ENCODE results near the gene IGBP1.
"Not testable (repeated sequence)": the region's sequence is repeated elsewhere in the genome, so short reads cannot be mapped to it uniquely, and the experiment has no call there.

IGBP1 gene

DNA sequence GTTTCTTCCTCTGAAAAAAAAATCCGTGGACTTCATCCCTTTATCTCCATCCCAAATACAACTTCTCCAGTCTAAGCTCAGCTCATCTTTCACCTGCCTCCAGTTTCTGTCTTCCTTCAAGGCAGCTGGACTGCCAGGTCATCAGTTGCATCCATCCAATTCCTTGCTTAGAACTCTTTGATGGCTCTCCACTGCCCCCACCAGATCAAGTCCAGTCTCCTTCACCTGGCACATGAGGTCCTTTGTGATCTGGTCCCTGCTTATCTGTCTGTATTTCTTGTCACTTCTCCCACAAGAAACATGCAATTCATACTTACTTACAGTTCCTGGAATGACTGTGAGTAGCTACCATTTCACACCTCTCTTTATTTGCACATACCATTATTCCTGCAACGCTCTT lies 37.2 kb upstream of the IGBP1 start:
- TF ChIP-seq, protein P1, sequence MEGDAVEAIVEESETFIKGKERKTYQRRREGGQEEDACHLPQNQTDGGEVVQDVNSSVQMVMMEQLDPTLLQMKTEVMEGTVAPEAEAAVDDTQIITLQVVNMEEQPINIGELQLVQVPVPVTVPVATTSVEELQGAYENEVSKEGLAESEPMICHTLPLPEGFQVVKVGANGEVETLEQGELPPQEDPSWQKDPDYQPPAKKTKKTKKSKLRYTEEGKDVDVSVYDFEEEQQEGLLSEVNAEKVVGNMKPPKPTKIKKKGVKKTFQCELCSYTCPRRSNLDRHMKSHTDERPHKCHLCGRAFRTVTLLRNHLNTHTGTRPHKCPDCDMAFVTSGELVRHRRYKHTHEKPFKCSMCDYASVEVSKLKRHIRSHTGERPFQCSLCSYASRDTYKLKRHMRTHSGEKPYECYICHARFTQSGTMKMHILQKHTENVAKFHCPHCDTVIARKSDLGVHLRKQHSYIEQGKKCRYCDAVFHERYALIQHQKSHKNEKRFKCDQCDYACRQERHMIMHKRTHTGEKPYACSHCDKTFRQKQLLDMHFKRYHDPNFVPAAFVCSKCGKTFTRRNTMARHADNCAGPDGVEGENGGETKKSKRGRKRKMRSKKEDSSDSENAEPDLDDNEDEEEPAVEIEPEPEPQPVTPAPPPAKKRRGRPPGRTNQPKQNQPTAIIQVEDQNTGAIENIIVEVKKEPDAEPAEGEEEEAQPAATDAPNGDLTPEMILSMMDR (IDR thresholded peaks at IDR 0.05; ENCODE audit: borderline replicate concordance, insufficient read depth, low read depth, low read length), result no peak
- H3K4me3 ChIP-seq (ENCODE audit: low read depth, low read length), result no peak overlapping the region

DNA sequence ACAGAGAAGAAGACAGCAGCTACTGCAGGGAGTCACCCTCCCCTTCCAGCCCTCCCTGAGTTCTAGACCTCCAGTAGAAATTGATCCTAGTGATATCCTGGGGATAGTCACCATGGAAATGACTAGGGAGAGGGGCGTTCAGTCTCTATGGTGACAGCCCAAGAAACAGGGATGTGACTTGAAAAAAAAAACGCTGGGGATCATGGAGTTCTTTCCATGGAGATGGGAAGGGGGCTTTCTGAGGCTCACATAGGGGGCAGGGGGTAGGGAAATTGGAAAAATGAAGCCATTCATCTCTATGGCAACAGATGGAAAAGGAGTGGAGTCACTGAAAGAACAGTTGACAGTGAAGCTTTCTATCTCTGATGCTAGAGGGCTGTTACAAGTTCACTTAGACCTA lies 28.0 kb upstream of the IGBP1 start:
- no peak overlapping the region for H3K4me3 ChIP-seq (ENCODE audit: low read depth, low read length)
- TF ChIP-seq, protein P1 (IDR thresholded peaks at IDR 0.05; ENCODE audit: borderline replicate concordance, insufficient read depth, low read depth, low read length), result no peak

DNA sequence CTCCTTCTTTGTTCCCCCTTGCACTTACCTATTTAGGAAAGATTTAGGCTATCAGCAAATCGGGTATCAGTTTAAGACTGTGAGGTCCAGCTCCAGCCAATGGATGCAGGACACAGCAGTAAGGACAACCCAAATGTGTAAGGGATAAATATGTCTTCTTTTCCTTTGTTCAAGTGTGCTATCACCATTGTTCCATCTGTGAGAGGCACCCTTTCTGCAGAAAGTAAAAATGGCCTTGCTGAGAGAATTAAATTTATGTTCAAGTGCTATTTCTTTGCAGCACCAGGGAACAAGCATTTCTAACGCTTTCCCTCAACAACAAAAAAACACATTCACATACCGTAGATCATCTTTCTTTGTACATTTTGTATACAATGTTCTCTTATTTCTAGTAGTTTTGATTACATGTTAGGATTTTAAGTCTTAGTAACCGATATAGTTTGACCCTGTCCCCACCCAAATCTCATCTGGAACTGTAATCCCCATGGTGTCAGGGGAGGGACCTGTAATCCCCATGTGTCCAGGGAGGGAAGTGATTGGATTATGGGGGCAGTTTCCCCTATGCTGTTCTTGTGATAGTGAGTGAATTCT lies 21.7 kb upstream of the IGBP1 start:
- not testable (repeated sequence) for H3K4me3 ChIP-seq (ENCODE audit: low read depth, low read length)

DNA sequence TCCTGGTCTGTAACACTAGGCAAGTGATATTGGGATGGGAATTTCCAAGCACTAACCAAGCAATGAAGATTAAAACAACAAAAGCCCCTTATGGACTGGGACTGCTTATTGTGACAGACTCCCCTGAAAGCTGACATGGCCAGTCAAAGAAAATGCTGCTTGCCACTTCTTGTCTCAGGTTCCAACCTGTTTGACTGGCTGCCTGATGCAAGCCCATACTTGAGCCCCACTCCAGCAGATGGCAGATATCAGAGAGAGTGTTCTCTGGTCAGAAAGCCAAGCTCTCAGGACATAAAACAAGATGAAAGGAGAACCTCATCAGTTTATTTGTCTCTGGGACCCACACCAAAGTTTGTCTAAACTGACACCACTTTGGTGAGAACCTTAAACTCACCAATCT lies 15.5 kb upstream of the IGBP1 start:
- TF ChIP-seq, protein P1 (IDR thresholded peaks at IDR 0.05; ENCODE audit: borderline replicate concordance, insufficient read depth, low read depth, low read length), result no peak
- no peak overlapping the region for H3K4me3 ChIP-seq (ENCODE audit: low read depth, low read length)

DNA sequence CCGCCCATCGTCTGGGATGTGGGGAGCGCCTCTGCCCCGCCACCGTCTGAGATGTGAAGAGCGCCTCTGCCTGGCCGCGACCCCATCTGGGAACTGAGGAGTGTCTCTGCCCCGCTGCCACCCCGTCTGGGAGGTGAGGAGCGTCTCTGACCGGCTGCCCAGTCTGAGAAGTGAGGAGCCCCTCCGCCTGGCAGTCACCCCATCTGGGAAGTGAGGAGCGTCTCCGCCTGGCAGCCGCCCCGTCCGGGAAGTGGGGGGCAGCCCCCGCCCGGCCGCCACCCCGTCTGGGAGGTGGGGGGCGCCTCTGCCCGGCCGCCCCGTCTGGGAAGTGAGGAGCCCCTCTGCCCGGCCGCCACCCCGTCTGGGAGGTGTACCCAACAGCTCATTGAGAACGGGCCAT lies 10.2 kb upstream of the IGBP1 start:
- H3K4me3 ChIP-seq (ENCODE audit: low read depth, low read length), result not testable (repeated sequence)

DNA sequence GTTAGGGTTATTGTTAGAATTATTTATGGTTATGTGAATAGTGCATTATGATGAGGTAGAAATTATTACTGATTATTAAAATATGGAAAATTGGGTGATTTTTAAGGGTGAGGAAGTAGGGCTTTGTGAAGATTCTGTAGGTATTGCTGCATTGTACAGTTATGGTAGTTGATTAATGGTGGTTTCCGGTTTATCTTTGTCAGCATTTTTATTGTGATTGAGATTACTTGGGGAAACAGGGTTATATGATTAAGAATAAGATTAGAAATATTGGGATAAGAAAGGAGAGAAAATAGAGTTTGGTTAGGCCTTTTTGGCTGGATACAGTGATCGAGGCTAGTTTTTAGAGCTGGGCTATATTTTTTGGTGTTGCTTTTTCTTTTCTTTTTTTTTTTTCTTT lies 8.6 kb upstream of the IGBP1 start:
- TF ChIP-seq, protein P1 (IDR thresholded peaks at IDR 0.05; ENCODE audit: borderline replicate concordance, insufficient read depth, low read depth, low read length), result no peak

DNA sequence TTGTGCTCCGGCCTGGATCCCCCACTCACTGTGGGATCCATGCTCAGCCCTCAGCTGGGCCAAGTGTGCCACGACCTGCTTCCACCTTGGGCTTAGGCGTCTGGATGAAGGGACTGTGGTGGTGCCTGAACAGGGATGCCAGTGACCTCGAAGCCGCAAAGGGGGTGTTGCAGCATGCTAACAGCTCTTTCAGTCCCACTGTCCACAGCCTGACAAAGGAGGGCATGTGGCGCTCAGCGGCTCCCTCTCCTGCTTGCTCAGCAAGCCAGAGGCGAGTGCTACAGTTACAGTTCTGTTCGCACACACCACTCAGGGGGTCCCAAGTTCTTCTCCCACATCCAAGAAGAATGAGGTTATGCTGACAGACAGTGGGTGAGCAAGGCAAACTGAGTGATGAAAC lies 5.2 kb upstream of the IGBP1 start:
- TF ChIP-seq, protein P1 (IDR thresholded peaks at IDR 0.05; ENCODE audit: borderline replicate concordance, insufficient read depth, low read depth, low read length), result no peak
- H3K4me3 ChIP-seq (ENCODE audit: low read depth, low read length), result no peak overlapping the region

More for the DNA sequence above, 8.6 kb upstream of the IGBP1 start:
- no peak overlapping the region for H3K4me3 ChIP-seq (ENCODE audit: low read depth, low read length)

DNA sequence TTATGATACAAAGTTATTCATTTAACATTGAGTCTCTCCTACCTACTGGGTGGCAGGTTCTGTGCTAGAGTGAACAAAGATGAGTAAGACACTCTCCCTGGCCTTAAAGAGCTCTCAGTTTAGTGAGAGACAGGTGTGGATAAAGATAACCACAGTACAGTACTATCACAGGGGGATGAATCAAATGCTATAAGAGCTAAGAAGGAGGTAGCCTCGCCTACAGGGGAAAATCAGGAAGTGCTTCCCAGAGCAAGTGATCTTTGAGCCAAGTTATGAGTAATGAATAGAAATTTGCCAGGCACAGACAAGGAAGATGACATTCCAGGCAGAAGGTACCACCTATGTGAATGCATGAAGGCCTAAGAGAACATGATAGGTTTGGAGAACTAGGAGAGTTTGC lies 3.4 kb upstream of the IGBP1 start:
- H3K4me3 ChIP-seq (ENCODE audit: low read depth, low read length), result no peak overlapping the region
- TF ChIP-seq, protein P1 (IDR thresholded peaks at IDR 0.05; ENCODE audit: borderline replicate concordance, insufficient read depth, low read depth, low read length), result no peak

Data from GM12875 (cell line).